Measurements from ENCODE around the gene PTCD2.

PTCD2 gene

DNA sequence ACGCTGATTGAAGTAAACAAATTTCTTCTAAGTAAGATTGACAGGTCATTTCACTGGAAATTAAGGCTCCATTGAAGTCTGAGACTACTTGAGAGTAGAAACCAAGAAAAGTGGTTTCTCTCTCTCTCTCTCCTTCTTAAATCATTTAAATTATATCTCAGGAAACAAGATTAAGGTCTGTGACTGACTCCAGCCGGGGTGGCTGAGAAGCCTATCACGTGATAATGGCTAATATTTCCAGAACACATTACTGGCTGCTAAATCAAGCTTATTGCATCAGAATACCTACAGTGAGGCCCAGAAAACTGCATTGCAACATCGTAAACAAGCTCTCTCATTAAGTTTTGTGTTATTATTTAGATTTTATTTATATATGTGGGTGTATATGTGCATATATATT, 88.4 kb downstream of the PTCD2 start:
- Histone ChIP-seq H3K4me3 (ENCODE audit: low read depth, low read length) (no peak overlapping the region), H3K9me3 (ENCODE audit: control insufficient read depth, insufficient read depth, low read length) (no peaks in the 10 kb centered on the region), H3K27me3 (ENCODE audit: control insufficient read depth, insufficient read depth, low read length) (no peaks in the 10 kb centered on the region), H3K9ac (ENCODE audit: low read depth, low read length) (no peak overlapping the region), H3K4me1 (ENCODE audit: control insufficient read depth, insufficient read depth, low read length) (no peaks in the 10 kb centered on the region), H3K36me3 (ENCODE audit: control insufficient read depth, insufficient read depth, low read length) (no peaks in the 10 kb centered on the region)

DNA sequence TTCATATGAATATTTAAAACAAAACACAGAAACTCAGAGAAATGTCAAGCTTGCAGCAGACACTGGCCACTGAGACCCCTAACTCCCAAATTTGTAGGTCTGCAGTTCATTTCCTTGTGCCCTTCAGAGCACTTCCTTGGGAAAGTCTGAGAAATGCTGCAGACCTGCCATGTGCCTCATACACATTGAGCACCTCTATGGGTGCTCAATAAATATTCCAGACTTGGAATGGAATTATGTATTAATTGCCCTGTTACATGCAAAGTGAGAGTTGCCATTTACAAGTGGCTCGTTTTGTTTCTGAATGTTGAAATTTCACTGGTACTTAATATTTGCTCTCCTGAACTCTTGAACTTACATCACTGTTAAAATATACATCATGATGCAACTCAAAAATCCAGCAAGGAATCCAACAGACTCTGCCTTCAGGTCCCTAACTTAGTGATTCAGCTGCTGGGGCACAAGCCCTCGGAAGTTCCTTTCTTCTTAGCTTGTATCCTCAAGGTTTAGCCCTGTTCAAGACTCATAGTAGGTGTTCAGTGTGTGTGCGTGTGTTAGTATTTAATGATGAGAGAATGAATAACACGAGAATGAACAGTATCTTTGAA, 90.6 kb downstream of the PTCD2 start:
- H3K9me3 ChIP-seq (ENCODE audit: control insufficient read depth, insufficient read depth, low read length), result no peaks in the 10 kb centered on the region
- no peaks in the 10 kb centered on the region for H3K4me1 ChIP-seq (ENCODE audit: control insufficient read depth, insufficient read depth, low read length)
- H3K4me3 ChIP-seq (ENCODE audit: low read depth, low read length), result no peak overlapping the region
- H3K27me3 ChIP-seq (ENCODE audit: control insufficient read depth, insufficient read depth, low read length), result no peaks in the 10 kb centered on the region
- no peaks in the 10 kb centered on the region for H3K36me3 ChIP-seq (ENCODE audit: control insufficient read depth, insufficient read depth, low read length)
- H3K9ac ChIP-seq (ENCODE audit: low read depth, low read length), result no peak overlapping the region

DNA sequence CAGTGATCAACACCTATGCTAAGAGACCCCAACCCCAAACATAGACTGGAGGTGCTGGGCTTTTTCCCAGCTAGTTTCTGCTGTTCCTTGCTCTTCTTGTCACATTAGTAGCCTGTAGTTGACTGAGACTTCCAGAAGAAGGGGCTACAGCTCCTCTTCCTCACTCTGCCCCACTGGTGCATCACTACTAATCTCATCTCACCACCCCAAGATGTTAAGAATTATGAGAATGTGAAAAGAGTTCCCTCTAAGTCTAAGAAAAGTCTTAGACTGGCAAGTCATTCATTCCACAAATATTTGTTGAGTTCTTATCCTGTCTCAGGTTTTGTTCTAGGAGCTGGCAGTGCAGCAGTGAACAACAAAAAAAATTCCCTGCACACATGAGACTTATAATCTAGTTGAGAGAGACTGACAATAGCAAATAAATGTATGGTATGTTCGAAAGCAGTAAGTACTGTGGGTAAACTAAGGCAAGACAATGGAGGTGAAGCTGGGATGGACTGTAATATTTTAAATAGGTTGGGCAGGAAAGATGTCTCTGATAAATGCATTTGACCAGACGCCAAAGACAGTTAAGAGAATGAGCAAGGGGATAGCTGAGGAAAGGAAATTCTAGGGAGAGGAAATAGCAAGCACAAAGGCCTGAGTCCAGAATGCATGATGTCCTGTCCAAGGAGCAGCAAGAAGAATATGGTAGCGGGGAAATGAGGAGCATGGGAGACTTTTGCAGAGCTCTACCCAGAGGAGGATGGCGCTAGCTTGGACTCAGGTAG, 92.3 kb downstream of the PTCD2 start:
- Histone ChIP-seq H3K9me3 (ENCODE audit: control insufficient read depth, insufficient read depth, low read length) (no peaks in the 10 kb centered on the region), H3K27me3 (ENCODE audit: control insufficient read depth, insufficient read depth, low read length) (no peaks in the 10 kb centered on the region), H3K4me3 (ENCODE audit: low read depth, low read length) (no peak overlapping the region), H3K36me3 (ENCODE audit: control insufficient read depth, insufficient read depth, low read length) (no peaks in the 10 kb centered on the region), H3K9ac (ENCODE audit: low read depth, low read length) (no peak overlapping the region), H3K4me1 (ENCODE audit: control insufficient read depth, insufficient read depth, low read length) (no peaks in the 10 kb centered on the region)

DNA sequence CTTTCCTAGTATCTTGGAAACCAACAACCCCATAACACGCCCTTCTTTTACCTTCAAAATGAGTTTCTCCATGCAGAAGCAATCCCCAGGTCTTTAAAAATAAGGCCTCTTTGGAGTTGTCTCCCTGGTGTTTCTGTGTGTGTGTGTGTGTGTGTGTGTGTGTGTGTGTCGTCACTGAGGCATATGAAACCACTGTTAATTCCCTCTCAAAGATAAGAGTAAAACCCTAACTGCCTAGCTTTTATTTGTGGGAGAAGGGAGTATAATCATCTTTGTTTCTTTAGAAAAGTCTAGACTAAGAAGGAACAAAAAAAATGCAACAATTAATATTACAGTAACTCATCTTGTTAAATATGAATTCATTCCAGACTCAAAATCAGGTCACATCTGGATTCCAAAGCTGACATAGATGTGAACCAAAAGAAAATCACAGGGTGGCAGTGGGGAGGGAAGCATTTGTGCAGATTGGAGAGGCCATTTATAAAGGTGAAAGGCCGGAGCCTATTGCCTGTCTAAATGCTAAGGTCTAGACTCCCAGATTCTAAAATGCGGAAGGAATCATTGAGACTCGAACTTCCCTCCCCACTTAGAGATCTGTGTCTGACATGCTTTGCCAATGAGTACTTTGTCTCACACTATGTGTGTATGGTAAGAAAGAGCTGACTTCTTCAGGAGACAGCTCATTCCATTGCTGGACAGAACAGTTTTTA, 95.6 kb downstream of the PTCD2 start:
- Histone ChIP-seq H3K9me3 (ENCODE audit: control insufficient read depth, insufficient read depth, low read length) (no peaks in the 10 kb centered on the region), H3K4me3 (ENCODE audit: low read depth, low read length) (no peak overlapping the region), H3K36me3 (ENCODE audit: control insufficient read depth, insufficient read depth, low read length) (no peaks in the 10 kb centered on the region), H3K27me3 (ENCODE audit: control insufficient read depth, insufficient read depth, low read length) (no peaks in the 10 kb centered on the region), H3K9ac (ENCODE audit: low read depth, low read length) (no peak overlapping the region), H3K4me1 (ENCODE audit: control insufficient read depth, insufficient read depth, low read length) (no peaks in the 10 kb centered on the region)

DNA sequence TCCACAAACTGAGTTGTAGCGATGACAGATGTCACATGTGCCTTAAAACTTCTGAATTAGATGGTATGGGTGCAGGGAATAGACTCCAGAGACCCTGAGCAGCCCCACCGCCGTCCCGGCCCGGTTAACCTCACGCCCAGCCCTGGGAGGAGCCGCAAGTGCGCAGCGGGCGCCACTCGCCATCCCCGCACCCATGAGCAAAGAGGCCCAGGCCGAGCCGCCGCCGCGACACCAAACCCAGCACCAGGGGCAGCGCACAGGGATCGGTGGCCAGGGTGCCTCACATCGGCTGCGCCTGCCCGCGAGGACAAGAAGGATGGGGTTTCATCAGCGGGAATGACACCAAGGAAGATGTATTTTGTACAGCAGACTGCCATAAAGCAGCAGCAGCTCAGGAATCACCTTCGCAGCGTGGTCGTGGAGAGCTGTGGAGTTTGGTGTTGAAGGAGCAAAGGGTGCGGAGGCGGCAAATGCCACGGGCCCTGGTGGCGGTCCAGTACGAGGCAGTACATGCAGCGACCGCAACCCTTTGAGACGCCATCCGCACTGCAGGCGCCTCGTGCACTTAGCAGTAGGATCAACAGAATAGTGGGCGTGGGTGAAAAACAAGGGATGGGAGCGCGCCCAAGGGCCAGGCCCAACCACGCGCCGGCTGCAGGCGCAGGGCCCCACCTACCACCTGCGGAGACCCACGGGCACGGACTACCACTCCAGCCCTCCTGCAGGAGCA, 97.3 kb downstream of the PTCD2 start:
- no peak overlapping the region for H3K9ac ChIP-seq (ENCODE audit: low read depth, low read length)
- no peaks in the 10 kb centered on the region for H3K27me3 ChIP-seq (ENCODE audit: control insufficient read depth, insufficient read depth, low read length)
- H3K4me3 ChIP-seq (ENCODE audit: low read depth, low read length), result no peak overlapping the region
- H3K36me3 ChIP-seq (ENCODE audit: control insufficient read depth, insufficient read depth, low read length), result no peaks in the 10 kb centered on the region
- no peaks in the 10 kb centered on the region for H3K4me1 ChIP-seq (ENCODE audit: control insufficient read depth, insufficient read depth, low read length)
- no peaks in the 10 kb centered on the region for H3K9me3 ChIP-seq (ENCODE audit: control insufficient read depth, insufficient read depth, low read length)
